GM18517 (cell line): ENCODE data around the gene ANKRD63.

Experiments
- ATAC-seq: cut with Tn5 transposase; IDR thresholded peaks from one replicate; pipeline ENCODE4 v1.9.1; 2021; ENCODE audit warnings: mild to moderate bottlenecking, moderate library complexity; ENCODE audit not compliant: unreplicated experiment

ANKRD63 gene

DNA sequence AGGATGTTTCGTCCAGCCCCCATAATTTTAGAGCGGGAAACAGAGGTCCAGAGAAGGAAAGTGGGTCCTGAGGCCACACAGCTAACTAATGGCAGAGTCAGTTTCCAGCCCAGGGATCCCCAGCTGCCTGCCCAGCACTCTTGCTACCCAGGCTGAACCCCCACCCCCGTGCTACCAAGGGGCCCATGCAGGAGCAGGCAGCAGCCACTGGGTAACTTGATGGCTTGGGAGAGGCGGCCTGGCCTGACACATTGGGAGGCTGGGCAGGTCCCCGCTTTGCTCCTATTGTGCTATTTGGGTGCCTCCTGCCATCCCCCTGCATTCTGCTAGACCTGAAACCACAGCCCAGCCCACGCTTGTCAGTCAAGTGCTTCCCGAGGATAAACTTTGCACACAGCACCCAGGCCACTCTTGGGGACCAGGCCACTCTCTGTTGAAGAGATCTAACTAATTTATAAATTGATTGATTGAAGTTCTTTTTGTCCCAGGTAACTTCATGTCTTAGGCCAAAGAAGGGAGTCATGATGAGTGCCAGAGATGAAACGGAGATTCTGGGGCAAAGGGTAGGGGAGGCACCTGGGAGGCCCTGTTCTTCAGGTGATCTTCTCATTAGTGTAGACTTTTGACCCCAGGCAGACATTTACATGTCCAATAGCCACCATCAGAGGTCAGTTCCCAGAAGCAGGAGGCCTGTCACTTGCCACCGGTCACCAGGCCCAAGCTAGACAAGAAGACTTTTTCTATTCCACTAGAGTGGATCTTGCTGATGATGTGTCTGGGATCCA, 37.0 kb downstream of the ANKRD63 start:
- ATAC-seq: no peak

DNA sequence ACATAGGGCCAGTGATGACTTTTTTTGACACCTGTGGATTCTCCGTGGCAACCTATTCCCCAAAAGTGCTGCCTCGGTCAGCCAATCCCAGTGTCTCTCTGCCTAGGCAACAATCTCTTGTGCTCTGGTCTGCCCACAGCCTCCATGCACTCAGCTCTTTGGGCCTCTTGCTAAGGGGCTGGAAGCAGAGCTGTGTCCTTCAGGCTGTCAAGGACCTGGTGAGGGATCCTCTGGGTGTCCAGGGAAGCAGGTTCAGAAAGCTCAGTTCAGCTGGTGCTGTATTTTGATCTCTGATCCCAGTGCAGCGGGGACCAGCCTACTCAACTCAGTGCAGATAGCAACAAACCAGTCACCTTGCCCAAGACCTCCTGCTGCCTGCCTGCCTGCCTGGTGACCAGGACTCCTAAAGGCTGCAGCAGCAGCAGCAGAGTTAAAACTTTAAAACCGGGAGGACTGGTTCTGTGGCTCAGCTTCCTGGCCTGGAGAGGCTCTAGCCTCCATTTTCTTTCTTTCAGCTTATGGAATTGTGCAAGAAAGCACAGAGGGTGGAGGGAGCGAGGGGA, 37.8 kb downstream of the ANKRD63 start:
- ATAC-seq: no peak

DNA sequence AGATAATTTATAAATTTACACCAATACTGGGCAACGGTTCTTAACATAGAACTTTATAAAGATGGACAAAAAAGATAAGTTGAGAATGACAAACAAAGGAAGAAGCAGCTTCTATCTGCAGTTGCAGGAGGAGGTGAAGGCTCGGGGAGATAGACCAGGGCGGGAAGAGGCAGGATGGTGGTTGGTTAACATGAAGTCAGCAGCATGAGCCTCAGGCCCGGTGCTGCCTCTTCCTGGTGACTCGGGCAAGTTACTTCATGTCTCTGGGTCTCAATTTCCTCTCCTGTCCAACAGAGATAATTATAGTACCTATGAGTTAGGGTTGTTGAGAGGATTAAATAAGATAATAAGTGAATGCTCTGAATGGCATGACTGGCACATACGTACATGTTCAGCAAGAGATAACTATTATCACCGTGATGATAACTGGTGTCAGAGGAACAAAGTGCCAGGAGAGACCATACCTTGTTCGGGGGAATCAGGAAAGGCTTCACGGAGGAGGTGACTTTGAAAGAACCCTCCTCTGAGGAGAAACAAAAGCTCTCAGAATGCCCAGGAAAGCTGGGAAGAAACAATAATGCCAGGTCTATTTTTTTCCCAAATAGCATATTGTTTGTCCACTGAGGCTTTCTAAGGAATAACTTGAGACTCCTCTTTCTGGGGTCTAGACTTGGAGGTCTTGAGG, 39.6 kb downstream of the ANKRD63 start:
- no peak for ATAC-seq

DNA sequence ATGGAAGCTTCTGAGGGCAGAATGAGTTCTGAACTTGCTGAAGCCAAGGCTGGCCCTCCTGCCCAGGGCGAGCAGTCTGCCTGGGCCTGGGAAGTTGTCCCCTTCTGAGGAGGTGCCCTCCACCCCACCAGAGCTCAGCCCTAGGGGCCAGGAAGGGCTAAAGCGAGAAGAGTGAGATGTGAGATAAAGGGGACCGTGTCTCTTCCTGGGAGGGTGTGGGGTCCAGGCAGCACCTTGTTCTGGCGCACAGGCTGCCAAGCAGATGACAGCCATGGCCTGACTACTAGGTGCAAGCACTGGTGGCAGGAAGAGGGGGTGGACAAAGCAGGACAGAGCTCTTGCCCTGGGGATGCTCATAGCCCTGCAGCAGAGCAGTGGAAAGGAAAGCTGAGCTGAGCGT, 40.3 kb downstream of the ANKRD63 start:
- no peak for ATAC-seq

DNA sequence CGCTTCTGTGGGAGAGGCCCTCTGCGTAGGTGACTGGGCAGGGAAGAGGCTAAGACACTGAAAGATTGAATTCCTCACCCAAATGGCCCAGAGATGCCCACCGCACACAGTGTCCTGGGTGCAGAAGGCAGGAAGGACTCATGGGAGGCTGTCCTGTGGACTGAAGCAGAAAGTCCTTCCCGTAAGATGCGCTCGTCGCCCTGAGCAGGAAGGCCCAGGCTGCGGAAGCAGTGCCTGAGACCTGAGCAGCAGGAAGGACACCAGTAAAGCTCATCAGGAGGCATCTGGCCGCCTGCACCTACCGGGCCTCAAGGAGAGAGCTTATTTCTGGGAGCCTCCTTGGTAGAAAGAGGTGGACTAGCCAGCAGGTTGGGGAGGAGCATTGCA, 40.7 kb downstream of the ANKRD63 start:
- no peak for ATAC-seq

DNA sequence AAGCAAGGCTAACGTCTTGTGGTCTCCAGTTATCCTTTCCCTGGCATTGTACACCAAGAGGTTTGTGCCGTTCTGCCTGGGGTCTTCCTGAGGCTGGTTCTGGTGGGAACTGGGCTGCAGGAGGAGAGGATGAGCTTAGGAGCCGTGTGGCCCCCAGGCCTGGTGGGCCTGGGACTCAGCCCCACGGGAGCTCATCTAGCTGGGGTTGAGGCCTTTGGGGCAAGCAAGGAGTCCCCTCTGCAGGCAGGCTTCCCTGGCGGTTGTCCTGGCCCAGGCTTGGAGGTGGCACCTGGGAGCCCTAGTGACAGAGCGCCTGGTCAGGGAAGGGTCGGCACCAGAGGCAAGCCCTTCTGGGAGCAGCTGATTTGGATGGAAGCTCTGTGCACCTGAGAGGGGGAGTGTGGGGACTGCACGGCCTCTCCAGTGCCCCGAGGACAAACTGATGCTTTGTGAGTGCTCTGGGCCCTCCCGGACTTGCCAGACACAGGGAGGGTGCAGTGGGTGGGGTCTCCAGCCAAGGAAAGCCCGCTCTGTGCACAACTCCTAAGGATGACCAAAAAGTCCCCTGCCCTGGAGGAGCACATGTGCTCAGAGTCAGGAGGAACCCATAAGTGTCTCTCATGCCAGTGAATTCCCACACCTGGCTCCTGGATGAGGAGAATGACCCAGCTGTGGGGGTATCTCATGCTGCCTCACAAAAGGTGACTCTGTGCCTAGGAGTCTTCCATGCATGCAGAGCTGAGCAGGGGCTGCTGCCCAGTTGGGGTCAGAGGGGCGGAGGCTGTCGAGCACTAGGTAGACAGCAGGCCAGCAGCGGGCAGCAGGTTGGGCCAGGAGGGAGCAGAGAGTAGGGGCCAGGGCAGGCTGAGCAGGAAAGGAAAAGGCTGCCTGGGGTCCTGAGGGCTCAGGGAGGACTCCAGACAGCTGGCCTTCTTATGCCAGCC, 41.3 kb downstream of the ANKRD63 start:
- no peak for ATAC-seq

DNA sequence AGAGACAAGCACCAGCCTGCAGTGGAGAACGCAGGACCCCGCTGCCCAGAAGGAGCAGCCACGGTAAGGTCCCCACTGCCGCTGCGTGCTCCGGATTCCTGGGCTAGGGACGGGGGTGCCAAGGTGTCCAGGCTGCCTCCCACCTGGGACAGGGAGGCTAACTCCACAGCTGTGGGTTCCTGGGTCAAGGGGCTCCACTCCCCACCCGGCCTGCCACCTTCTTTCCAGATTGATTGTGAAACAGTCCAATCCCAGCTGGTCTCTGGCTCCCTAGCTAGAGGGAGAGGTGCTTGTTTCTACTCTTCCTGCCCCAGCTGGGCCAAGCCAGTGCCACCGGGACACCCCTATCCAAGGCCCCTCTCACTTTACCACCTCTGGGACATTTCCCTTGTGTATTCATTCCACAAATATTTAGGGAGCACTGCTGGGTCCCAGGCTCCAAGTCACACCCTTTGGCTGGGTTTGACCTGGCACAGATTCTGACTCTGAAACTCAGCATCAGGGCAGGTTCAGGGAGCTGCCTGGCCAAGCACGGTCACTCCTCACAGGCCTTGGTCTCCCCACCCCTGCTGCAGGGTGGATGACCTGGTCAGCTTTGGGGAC, 42.1 kb downstream of the ANKRD63 start:
- ATAC-seq: no peak

DNA sequence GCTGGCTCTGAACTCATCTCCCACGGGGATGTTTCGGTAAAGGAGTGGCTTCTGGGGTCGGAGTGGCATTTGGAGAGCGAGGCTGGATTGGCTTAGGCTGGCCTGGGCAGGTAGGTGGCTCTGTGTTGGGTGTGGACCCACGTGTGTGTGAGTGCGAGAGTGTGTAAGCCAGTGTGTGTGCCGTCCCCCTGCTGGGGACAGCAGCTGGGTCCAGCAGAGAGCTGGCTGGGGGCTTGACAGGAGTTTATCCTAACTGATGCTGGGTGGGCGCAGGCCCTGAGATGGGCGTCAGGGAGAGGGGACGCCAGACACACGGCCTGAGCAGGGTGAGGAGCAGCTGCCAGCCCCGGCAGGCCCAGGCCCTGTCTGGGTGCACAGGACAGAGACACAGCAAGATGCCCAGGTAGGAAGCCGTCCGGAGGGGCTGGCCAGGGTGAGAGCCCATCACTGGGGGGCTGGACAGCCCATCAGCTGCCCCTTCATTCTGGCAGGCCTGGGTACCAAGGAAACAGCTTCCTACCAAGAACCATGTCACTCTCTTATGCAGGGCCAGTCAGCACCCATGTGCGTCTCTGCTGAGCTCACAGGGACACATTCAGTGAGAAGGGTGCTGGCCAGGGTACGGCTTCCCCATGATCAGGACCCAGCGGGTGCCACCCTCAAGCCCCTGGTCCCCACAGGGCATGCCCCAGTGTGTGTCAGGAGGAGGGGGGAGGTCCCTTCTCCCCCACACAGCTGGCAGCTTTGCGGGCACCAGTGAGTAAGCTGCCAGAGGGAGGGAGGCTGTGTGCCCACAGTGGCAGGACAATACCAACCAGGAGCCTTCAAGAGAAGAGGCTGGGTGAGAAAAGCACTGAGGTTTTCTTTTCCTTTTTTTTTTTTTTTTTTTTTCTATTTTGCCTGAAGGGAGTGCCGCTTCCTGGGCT, 42.9 kb downstream of the ANKRD63 start:
- ATAC-seq: no peak

DNA sequence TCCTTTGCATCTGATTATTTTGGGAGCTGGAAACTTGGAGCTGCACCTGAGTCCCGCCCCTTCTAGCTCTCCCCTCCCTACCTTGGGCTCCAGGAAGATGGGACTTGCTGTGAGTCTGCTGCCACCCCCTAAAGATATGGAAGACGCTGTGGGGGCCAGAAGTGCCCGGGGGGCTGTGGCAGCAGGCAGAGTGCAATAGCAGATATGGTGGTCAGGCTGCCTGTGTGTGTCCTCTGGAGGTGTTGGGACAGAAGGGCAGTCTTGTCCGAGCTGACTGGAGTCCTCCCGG, 43.5 kb downstream of the ANKRD63 start:
- no peak for ATAC-seq

DNA sequence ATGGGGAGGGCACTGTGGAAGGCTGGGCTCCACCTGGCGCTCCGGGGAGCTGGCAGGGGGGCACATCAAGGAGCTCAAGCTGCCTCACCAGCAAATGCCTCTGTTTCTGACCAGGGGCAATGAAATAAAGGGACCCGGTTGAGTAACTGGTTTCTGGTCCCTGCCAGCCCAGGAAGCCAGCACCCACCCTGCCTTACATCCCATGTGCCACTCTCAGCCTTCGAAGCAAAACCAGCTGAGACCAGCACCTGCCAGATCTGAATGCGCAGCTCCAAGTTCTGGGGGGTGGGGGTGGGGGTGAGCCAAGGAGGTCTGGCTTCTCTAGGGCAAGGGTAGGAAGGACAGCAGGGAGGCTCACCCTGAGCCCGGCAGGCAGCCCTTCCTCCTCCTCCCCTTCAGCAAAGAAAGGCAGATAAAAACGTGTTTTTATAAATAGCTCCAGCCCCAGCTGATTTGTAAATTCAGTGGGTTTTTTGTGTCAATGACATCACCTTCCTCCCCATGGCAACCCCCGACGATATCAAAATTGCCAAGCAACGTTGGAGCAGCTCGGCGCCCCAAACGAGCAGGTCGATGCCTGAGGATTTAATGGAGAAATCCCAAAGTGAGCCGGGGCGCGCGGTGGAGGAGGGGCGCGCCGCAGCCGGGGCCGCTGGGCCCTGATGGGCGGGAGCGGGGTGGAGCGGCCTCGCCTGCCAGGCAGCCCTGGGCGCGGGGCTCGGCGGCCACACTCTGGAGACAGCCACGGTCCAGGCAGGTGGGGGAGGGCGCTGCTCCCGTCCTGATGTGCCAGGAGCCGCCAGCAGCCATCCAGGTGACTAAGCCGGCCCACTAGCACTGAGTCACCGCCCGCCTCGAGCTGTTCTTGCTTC, 44.1 kb downstream of the ANKRD63 start, which contains the start of gene PAK6:
TSS of gene PAK6 (plus strand) at position 532 of the 872 bp plus-strand sequence. CDS start 25,723 bp downstream, outside the sequence.
- no peak for ATAC-seq

DNA sequence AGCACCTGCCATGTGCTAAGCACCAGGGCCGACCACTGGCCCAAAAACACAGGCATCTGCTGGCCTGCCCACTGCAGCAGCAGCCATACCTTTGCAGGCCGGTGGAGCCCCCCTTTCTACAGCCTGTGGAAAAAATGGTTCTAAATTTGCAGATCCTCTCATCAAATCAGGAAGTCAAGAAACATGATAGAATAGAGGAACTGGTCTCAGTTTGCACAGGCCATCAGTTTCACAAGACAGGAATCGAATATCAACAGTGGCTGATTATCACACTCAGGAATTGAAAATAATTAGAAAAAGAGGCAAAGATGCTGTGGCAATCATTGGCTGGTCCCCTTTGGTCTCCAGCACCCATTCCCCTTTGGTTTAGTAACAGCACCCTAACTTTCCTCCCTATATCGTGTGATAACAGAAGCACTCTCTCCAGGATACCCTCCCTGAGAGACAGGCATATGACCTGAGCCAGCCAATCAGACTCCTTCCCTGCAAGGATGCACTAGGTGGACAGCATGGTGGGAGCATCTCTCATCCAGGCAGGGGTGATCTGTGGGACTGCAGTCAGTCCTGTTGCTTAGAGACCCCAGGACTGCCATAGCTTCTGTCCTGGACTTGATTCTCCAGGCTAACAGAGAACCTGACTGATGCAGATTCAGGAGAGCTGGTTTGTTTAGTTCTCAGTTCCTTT, 47.5 kb downstream of the ANKRD63 start:
- ATAC-seq: no peak

DNA sequence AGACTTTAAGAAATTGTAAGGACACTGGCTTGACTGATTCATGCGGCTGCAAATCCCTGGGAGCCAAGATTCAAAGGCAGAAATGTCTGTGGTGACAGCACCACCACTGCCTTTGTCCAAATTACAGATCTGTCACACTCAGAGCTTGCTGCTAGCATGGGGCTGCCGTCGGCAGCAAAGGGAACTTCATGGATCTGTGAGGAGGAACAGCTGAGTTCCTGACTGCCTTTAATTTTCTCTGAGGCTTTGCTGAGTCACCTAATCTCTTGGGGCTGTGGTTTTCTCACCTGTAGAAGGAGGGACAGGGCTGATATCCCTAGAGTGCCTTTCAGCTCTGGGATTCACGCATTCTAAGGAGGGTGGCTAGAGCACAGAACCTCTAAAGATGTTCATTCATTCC, 48.1 kb downstream of the ANKRD63 start:
- ATAC-seq: no peak

DNA sequence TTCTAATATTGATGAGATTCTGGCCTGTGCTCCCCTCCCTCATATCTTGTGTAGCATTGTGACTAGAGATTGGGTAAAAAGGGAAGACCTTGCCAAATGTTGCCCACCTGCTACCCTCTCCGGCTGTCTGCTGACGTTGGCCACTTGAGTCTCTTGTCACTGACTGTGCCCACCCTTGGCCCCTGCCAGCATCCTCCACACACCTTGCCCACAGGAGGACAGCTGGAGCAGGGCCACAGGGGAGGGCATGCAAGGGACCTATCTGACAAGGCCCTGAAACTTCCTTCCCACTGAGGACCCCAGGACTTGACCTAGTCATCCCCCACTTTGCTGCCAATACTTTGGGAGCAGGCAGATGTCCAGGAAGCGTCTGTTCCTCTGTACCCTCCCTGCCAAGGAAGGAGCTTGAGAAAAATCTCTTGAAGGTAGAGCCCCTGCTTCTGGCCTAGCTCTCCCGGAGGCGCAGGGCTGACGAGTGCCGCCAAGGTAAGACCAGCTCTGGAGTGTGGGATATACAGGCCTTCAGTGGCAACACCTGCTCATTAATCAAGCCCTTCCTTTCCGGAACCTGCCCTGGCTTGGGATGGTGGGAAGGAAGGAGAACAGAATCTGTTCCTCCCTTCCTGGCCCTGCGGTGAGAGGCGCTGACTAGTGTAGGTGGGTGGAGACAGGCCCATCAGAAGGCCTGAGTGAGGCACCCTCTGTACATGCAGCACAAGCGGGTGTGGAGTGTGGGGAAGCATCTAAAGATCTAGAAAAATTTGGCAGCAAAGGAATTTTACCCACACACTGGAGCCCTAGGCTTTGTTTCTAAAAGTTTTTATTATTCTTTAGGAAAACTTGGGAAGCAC, 48.9 kb downstream of the ANKRD63 start:
- ATAC-seq: no peak

DNA sequence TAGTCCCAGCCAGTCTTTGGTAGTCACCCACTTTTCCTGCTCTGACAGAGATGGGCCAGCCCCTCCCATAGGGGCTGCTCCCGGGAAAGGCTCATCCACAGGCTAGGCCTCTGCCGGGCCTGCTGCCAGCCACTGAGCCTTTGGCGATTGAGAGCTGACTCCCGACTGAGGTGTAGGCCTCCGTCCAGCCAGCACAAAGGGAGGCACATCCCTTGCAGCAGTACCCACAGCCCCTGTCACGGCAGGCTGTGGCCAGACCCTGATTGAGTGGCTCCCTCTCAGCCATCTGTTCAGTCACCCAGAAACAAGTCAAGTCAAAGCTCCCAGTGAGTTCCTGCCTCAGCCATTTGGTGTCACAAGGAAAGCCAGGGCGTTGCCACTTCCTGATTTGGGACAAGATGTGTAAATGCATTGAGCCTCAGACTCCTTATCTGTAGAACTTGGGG, 50.2 kb downstream of the ANKRD63 start:
- ATAC-seq: no peak
